GM18502 (cell line): Measurements from ENCODE around the gene HCK.
"Not testable (repeated sequence)": the region's sequence is repeated elsewhere in the genome, so short reads cannot be mapped to it uniquely, and the experiment has no call there.

Experiments
- ATAC-seq: cut with Tn5 transposase; IDR thresholded peaks from one replicate; pipeline ENCODE4 v1.9.1; 2021; ENCODE audit warnings: mild to moderate bottlenecking; ENCODE audit not compliant: unreplicated experiment, poor library complexity

HCK gene

DNA sequence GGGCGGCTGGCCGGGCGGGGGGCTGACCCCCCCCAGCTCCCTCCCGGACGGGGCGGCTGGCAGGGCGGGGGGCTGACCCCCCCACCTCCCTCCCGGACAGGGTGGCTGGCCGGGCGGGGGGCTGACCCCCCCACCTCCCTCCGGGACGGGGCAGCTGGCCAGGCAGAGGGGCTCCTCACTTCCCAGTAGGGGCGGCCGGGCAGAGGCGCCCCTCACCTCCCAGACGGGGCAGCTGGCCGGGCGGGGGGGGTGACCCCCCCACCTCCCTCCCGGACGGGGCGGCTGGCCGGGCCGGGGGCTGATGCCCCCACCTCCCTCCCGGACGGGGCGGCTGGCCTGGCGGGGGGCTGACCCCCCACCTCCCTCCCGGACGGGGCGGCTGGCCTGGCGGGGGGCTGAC, 69.9 kb downstream of the HCK start:
- ATAC-seq, result not testable (repeated sequence)

DNA sequence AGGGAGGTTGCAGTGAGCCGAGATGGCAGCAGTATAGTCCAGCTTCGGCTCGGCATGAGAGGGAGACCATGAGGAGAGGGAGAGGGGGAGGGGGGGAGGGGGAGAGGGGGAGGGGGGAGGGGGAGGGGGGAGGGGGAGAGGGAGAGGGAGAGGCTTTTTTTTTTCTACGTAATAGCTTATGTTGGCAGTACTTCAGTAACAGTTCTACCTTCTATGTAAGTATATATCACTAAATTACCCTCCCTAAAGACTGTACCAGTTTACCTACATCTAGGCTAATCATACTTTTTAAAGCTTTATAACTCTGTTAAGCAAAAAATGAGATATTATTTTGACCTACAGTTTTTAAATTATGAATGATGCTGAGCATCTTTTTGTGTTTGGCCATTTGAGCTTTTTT, 71.0 kb downstream of the HCK start:
- no peak for ATAC-seq

DNA sequence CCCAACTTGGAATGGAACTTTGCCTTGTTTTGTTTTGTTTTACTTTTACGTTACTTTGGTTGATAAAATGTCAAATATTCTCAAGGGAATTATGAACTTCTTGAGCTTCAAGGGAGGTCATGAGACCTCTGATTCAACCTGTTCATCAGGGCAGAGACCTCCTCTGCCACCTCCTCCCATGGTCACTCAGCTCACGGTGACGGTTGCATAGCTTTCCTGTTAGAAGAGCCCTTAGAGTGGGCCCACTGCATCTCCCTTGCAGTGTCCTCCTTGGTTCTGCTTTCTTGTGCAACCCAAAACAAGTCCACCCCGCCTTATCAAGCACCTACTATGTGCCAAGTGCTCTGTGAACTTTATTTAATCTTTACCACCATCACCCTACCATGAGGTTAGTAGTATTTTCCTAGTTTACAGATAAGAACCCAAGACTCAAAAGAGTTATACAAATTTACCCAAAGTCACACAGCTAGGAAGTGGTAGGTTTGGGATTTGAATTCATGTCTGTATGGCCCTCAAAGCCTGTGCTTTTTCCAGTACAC, 72.9 kb downstream of the HCK start:
- ATAC-seq, result no peak

DNA sequence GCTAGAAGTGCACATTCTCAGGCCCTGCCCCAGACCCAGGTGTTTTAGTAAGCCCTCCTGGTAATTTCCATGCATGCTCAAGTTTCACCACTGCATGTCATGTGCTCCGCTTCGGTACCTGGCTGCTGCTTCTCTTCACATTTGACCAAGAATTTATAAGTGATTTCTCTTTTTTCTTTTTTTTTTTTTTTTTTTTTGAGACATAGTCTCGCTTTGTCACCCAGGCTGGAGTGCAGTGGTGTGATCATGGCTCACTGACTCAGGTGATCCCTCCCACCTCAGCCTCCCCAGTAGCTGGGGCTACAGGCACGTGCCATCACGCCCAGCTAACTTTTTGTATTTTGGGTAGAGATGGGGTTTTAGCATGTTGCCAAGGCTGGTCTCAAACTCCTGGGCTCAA, 73.5 kb downstream of the HCK start:
- ATAC-seq, result no peak

DNA sequence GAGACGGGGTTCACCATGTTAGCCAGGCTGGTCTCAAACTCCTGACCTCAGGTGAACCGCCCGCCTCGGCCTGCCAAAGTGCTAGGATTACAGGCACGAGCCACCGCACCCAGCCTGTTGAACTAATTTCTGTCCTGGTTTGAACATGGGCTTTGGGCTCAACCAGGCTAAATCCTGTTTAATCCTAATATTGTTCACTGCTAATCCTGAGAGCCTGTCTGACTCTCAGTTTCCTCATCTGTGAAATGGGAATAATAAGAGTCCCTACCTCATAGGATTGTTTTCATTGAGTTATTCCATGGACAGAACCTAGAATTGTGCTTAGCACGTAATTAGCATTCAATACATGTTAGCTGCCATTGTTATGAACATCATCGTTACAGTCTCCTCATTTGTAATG, 74.9 kb downstream of the HCK start:
- no peak for ATAC-seq

DNA sequence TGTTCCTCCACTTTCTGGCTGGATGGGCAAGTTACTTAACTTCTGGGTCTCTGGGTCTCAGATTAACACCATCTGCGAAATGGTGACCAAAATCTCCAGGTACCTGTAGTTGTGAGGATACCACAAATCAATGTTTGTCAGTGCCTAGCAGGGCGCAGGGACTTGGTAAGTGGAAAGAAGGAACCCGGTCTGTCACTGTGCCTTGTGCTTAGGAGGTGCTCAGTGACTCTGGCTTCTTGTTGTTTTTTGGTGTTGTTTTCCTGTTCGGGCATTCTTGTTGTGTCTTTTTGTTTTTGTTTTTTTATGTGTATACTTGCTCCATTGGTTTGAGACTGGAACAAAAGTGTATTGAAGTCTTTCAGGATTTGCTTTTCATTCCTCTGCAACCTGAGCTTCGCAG, 75.3 kb downstream of the HCK start:
- ATAC-seq, result no peak

DNA sequence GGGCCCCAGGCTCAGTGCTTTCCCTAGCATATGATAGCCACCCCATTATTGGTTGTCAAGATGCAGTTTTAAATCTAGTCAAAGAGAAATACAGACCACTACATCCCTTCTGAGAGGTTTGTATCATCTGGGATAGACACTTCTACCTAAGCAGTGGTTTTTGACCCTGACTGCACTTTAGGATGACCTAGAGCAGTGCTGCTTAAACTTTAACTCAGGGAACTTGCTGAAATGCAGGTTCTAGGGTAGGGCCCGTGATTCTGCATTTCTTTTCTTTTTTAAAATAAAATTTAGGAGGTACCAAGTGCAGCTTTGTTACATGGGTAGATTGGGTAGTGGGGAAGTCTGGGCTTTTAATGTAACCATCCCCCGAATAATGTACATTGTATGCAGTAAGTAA, 76.1 kb downstream of the HCK start:
- no peak for ATAC-seq

DNA sequence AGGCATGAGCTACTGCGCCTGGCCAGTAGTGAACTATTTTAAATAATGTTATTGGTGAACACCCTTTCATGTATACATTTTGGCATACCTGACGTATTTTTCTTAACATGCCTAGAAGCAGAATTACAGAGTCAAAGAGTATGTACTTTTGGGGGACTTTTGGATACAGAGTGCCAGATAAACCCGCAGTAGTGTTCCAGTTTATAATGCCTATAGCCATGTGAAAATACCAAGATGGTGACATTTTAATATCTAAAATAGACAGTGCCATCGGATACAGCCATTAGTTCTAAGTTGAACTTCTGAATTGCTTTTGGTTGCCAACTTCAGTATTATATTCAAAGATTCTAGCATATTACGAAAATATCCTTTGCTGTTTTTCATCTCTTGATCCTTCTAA, 77.8 kb downstream of the HCK start:
- ATAC-seq, result no peak

DNA sequence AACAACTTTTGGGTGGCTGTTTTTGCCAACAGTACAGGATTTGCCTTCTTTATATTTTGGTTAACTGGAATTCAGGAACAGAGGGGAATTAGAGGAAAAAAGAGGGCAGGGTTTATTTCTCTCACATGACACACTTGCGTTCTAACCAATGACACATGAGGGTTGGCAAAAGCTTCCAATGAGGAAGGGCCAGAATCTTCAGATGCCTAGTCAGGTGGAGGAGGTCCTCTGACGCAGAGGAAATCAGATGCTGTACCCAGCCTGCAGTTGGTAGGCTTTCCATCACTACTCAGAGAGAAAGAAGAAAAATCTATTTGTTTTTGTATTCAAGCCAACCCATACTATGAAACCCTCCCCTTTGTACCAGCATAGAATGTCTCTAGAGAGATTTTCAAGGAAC, 78.3 kb downstream of the HCK start:
- no peak for ATAC-seq

DNA sequence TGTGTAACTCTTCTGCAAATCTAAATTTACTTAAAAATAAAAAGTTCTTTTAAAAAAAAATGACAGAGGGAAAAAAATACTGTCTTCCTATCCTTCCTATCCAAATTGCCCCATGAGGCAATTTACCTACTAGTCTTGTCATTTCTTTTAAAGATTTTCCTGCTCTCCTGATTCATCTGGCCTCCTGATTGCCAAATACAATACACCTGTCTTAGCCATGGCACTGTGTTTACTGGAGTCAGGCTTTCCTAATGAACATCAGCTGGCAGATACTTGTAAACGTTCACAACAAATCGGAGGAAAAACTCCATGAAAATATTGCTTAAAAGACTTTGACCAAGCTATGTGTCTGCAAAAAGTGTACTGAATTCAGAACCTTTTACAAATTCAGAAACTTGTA, 78.9 kb downstream of the HCK start:
- no peak for ATAC-seq

- peak; percentile 95 for ATAC-seq
Measured at GRCh38 chr20:32132911-32133549, 81.0 kb downstream of the HCK start.

DNA sequence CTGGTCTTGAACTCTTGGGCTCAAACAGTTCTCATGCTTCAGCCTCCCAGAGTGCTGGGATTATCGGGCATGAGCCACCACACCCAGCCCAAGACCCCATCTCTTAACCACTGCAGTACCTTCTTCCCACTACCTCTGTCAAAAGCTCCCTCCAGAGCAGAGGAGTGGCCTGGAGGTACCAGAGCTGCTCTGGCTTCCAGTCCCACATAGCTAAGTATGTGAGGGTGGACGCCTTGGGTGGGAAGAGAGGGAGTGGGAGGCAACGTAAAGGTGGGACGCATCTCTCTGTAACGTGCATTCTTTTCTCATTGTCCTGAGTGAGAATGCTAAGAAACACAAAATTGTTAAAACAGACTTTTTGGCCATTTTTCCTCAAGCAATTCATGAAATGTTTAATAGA, 82.0 kb downstream of the HCK start:
- ATAC-seq, result no peak

GRCh38 chr20:32135983-32136515, 84.0 kb downstream of the HCK start:
- ATAC-seq, result no peak

DNA sequence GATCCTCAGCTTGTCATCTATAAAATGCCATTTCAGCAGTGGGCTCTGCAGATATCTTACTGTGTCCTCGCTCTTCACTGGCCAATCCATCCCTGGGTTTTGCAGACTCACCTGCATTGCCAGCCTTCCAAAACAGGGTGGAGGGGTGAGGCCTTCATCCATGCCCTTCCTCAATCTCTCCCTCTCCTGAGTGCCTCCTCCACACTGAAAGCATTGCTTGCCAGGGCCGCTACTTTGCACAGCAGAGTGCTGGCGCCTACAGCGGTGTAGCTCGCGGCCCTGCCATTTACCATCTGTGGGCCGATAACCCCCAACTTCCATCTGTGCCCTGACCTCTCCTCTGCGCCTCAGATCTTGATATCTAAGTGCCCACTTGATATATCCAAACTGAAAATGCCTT, 86.9 kb downstream of the HCK start:
- ATAC-seq, result no peak

GRCh38 chr20:32139947-32140346, 87.9 kb downstream of the HCK start:
- ATAC-seq, result no peak

DNA sequence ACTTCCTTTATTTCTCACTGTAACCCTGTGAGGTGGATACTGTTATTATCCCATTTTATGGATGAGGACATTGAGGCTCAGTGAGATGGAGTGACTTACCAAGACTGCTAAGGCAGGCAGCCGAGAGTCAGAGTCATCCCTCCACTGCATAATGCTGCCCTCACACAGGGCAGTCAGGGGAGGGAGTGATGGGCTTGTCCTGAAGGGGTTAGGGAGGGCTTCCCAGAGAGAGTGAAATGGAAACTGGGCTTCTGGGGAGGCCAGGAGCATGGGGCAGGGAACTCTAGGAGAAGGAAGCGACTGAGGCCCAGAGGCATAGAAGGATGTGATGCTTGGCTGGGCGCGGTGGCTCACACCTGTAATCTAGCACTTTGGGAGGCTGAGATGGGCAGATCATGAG, 88.6 kb downstream of the HCK start:
- no peak for ATAC-seq

GRCh38 chr20:32141465-32141980, 89.5 kb downstream of the HCK start:
- ATAC-seq, result no peak

DNA sequence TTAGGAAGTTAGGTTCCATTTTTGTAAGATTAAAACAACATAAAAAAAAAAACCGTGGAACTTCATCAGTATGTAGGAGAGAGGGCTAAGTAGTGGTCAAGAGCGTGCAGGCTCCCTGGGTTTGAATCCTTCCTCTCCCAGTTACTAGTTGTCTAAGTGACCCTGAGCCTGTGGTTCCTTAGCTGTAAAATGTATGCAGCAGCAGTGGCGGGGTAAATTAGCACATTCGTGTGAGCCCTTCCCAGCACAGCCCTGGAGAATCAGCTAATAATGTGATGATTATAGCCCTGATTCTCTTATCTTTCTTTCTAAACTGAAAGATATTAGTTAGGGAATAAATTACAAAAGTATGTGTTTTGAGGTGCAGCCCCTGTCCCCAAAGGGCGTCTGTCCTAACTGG, 90.0 kb downstream of the HCK start:
- no peak for ATAC-seq

GRCh38 chr20:32142991-32143390, 90.9 kb downstream of the HCK start:
- ATAC-seq, result no peak

GRCh38 chr20:32144898-32145662, 93.0 kb downstream of the HCK start:
- ATAC-seq, result no peak

GRCh38 chr20:32149566-32150170, 97.6 kb downstream of the HCK start:
- ATAC-seq, result no peak
